Stimulated activated CD8-positive, alpha-beta memory T cell treated with anti-CD3 and anti-CD28 coated beads, Interleukin-4, amount 100 ng/mL, for 1 hour (primary cell): ENCODE measurements around the gene KHSRP.

Experiments used
- DNase-seq, 2 donors: peaks; one replicate each; pipeline ENCODE4 v3.0.0-alpha.2; 2020; ENCODE audit warnings: low read depth in 2 of 2, low spot score in 1 of 2

Gene KHSRP

GRCh38 chr19:6393074-6393982 is 31.3 kb downstream of the KHSRP start, which contains the start of gene GTF2F1:
GTF2F1 (minus strand) TSS chr19:6393164; CDS start chr19:6392995, 169 bp downstream.
- DNase-seq, result peak; percentile 90 to 93

DNA sequence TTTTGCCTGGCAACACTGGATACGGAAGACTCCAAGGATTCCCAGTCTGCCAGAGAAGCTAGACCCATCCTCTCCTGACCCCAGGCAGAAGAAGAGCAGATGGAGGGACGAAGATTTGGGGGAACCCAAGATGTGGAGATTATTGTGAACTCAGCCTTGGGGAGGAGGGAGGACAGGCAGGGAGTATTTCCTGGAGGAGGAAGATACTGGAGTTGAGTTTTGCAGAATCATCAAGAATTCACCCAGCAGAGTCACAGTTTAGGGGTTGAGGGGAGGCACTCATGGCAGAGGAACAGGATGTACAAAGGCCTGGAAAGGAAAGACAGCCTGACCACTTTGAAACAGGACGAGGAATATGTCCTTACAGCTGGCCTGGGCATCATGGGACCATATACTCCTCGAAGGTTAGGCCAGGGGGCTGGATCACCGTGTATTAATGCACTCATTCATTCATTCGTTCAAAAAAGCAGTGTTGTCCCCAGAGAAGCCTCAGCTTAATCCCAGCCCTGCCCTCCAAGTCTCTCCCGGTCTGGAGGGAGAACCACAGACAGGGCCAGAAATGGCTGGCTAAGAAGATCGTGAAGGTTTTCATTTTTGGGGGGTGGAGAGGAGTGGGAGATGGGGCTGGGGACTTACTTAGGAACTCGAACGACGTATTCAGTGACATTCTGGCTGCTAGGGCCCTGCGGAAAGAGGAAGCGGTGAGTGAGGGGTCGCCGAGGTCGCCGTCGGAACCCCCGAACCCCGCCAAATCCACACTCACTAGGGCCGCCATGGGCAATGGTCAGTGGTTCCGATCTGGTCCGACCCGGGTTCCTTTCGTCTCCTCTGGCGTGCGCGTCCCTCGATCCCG is 32.2 kb downstream of the KHSRP start:
- no peak for DNase-seq

- no peak for DNase-seq
These were observed 37.2 kb downstream of the KHSRP start for GRCh38 chr19:6387372-6387771.

GRCh38 chr19:6384381-6384780 is 40.2 kb downstream of the KHSRP start:
- no peak for DNase-seq

GRCh38 chr19:6383188-6383587 is 41.4 kb downstream of the KHSRP start:
- DNase-seq, result no peak

- DNase-seq, result no peak
These were observed 43.4 kb downstream of the KHSRP start for GRCh38 chr19:6381030-6381750.

- DNase-seq, result no peak
These were observed 44.9 kb downstream of the KHSRP start for GRCh38 chr19:6379744-6380143.

DNA sequence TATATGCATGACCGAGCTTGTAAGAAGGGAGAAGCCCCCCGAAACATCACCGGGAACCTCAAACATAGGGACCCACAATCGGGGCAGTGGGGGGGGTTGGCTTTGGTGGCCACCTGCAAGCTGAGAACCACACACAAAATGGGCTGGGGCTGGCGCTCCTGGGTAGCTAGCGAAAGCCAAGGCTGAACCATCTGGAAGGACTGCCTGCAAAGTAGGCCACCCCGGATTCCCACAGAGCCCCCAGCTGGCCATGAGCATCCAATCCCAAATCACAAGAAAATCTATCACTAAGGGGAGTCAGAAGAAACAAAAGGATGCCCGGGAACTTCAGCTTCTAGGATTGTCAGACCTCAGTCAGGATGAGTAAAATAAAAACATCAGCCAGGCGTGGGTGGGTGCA is 46.1 kb downstream of the KHSRP start:
- no peak for DNase-seq

DNA sequence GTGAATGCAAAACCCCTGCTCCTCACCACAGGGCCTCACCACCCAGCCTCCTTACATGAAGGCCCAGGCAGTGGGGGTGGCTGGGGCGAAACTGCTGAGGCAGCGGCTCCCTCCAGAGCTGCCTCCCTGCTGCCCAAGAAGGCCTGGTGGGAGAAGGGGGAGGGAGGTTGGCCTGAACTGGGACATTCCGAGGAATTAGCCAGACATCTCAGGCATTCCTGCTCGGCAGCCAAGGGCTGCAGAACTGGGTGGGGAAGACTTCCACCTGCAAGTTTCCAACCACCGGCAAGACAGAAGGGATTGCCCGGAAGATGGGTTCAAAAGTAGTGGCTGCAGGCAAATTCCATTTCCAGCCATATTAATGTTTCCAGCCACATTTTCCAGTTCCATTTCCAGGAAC is 46.6 kb downstream of the KHSRP start:
- DNase-seq, result no peak

DNA sequence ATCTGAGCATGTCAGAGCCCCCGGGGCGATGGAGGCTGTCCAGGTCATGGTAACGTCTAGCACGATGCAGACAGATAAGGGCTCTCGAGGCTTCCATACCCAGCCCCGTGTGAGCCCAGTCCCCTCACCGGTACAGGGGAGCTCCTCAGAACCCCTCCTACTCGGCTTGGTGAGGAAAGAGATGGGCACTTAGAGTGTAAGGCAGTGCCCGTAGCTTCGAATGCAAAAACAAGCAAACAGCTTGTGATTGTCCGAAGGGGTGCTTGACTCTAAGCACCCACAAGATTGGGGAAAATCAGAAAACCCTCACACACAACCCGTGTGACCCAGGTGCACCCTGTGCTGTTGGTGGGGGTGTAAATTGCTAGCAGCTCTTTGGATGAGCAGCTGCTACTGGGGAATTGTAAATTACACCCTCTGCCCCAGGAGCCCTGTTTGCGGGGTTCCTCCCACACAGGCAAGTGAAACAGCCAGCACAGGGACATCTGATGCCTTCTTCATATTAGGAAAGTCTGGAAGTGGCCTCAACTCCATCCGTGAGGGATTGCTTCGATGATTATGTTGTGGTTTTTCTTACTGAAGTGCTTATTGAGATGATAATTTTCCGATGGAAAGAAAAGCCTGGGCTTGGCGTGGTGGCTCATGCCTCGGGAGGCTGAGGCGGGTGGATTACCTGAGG is 48.0 kb downstream of the KHSRP start:
- no peak for DNase-seq

DNA sequence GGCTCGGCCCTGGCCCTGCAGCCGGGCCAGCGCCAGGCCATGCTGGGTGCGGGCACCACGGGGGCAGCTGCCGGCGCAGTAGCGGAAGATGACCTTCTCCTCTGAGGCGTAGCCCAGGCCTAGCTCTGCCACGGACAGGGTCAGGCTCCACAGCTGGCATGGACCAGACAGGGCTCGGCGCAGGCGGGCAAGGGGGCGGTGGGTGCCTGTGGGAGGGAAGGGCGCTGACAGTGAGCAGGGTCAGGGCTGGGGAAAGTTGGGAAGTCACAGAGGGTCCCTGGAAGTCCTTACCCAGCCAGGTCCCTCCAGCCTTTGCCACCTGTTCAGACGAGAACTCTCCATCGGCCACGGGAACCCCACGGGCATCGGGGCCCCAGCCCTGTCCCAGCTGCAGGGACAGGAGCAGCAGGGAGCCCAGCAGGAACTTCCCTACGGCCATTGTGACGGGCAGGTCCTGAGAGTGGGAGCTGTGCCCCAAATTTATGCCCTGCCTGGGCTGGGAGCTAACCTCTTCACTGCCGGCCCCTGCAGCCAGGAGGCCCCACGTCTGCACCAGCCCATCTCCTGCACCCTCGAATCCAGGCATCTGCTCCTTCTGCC is 49.1 kb downstream of the KHSRP start, which contains the start of gene PSPN:
TSS of gene PSPN (minus strand) at position 523 of the 600 bp plus-strand sequence. CDS start at position 439, 84 bp downstream.
- no peak for DNase-seq

GRCh38 chr19:6374711-6375410 is 49.8 kb downstream of the KHSRP start:
- DNase-seq, result no peak

GRCh38 chr19:6374161-6374709 is 50.4 kb downstream of the KHSRP start:
- no peak for DNase-seq

DNA sequence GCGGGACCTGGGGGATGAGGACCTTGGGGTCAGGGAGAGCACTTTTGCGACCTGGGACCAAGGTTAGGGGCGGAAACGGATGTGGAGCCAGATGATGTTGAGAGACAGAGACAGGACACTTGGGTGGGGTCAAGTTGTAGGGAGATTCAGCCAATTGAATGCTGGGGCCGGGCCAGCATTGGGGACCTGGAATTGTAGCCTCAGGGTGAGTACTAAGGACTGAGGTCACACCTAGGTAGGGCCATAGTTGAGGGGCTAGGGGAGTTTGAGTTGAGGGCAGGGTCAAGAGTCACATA is 50.9 kb downstream of the KHSRP start:
- no peak for DNase-seq

DNA sequence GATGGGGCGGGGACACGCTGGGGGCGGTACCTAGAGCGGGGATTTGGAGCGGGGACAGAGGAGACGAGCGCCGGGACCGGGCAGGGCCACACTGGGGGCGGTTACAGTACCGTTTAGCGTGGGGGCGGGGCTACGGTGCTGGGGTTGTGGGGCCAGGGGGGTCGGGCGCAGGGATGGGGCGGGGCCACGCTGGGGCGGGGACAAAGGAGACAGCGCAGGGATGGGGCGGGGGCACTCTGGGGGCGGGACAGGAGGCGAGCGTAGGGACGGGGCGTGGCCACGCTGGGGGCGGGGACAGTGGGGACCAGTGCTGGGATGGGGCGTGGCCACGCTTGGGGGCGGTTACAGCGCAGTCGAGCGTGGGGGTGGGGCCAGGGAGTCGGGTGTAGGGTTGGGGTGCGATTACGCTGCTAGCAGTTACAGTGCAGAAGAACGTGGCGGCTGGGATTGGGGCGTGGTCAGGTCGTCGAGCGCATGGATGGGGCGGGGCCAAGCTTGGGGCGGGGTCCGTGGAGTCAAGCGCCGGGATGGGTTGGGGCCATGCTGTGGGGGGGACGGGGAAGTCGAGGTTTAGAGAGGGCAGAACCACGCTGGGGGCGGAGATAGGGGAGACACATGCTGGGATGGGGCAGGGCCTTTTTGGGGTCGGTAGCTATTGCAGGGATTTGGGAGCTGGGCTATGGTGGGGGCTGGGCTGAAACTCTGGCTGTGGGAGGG is 51.4 kb downstream of the KHSRP start:
- DNase-seq, result peak; percentile 95 to 96

- DNase-seq, result peak; percentile 86 to 92
These were observed 52.0 kb downstream of the KHSRP start, which contains the start of gene ALKBH7 for GRCh38 chr19:6372594-6373095. ALKBH7 (plus strand) TSS chr19:6372794; CDS start chr19:6372821, 27 bp downstream.

- no peak for DNase-seq
These were observed 60.3 kb downstream of the KHSRP start for GRCh38 chr19:6364353-6364752.
